ENCODE results near the gene CTSZ. TPM values are rescaled to one million over a fixed set of nuclear protein-coding genes. Genes with fewer than 3 reads are reported as not detected.

CTSZ gene
- total and polyA plus RNA-seq, 2 of the 8 experiments (the other 6 are each of a cell fraction or from before 2014, with no cell fraction given): 32.8 to 34.0 TPM

- TF ChIP-seq, protein P1, sequence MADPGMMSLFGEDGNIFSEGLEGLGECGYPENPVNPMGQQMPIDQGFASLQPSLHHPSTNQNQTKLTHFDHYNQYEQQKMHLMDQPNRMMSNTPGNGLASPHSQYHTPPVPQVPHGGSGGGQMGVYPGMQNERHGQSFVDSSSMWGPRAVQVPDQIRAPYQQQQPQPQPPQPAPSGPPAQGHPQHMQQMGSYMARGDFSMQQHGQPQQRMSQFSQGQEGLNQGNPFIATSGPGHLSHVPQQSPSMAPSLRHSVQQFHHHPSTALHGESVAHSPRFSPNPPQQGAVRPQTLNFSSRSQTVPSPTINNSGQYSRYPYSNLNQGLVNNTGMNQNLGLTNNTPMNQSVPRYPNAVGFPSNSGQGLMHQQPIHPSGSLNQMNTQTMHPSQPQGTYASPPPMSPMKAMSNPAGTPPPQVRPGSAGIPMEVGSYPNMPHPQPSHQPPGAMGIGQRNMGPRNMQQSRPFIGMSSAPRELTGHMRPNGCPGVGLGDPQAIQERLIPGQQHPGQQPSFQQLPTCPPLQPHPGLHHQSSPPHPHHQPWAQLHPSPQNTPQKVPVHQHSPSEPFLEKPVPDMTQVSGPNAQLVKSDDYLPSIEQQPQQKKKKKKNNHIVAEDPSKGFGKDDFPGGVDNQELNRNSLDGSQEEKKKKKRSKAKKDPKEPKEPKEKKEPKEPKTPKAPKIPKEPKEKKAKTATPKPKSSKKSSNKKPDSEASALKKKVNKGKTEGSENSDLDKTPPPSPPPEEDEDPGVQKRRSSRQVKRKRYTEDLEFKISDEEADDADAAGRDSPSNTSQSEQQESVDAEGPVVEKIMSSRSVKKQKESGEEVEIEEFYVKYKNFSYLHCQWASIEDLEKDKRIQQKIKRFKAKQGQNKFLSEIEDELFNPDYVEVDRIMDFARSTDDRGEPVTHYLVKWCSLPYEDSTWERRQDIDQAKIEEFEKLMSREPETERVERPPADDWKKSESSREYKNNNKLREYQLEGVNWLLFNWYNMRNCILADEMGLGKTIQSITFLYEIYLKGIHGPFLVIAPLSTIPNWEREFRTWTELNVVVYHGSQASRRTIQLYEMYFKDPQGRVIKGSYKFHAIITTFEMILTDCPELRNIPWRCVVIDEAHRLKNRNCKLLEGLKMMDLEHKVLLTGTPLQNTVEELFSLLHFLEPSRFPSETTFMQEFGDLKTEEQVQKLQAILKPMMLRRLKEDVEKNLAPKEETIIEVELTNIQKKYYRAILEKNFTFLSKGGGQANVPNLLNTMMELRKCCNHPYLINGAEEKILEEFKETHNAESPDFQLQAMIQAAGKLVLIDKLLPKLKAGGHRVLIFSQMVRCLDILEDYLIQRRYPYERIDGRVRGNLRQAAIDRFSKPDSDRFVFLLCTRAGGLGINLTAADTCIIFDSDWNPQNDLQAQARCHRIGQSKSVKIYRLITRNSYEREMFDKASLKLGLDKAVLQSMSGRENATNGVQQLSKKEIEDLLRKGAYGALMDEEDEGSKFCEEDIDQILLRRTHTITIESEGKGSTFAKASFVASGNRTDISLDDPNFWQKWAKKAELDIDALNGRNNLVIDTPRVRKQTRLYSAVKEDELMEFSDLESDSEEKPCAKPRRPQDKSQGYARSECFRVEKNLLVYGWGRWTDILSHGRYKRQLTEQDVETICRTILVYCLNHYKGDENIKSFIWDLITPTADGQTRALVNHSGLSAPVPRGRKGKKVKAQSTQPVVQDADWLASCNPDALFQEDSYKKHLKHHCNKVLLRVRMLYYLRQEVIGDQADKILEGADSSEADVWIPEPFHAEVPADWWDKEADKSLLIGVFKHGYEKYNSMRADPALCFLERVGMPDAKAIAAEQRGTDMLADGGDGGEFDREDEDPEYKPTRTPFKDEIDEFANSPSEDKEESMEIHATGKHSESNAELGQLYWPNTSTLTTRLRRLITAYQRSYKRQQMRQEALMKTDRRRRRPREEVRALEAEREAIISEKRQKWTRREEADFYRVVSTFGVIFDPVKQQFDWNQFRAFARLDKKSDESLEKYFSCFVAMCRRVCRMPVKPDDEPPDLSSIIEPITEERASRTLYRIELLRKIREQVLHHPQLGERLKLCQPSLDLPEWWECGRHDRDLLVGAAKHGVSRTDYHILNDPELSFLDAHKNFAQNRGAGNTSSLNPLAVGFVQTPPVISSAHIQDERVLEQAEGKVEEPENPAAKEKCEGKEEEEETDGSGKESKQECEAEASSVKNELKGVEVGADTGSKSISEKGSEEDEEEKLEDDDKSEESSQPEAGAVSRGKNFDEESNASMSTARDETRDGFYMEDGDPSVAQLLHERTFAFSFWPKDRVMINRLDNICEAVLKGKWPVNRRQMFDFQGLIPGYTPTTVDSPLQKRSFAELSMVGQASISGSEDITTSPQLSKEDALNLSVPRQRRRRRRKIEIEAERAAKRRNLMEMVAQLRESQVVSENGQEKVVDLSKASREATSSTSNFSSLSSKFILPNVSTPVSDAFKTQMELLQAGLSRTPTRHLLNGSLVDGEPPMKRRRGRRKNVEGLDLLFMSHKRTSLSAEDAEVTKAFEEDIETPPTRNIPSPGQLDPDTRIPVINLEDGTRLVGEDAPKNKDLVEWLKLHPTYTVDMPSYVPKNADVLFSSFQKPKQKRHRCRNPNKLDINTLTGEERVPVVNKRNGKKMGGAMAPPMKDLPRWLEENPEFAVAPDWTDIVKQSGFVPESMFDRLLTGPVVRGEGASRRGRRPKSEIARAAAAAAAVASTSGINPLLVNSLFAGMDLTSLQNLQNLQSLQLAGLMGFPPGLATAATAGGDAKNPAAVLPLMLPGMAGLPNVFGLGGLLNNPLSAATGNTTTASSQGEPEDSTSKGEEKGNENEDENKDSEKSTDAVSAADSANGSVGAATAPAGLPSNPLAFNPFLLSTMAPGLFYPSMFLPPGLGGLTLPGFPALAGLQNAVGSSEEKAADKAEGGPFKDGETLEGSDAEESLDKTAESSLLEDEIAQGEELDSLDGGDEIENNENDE (IDR thresholded peaks at IDR 0.05; ENCODE audit: insufficient replicate concordance, low read length): no peak
- TF ChIP-seq RNF2 (IDR thresholded peaks at IDR 0.05; ENCODE audit: borderline replicate concordance, low read depth, low read length, missing control alignments, poor library complexity, severe bottlenecking): no peak
- TF ChIP-seq GABPA (IDR thresholded peaks at IDR 0.05; ENCODE audit: borderline replicate concordance, insufficient read depth, low read length): no peak
- TF ChIP-seq SP1 (IDR thresholded peaks at IDR 0.05; ENCODE audit: low read depth, low read length): no peak
- no peak for TF ChIP-seq SP2 (IDR thresholded peaks at IDR 0.05; ENCODE audit: low read length)
Observed at GRCh38 chr20:58996226-58996611, 10.8 kb downstream of the CTSZ start (continued).

Data from H1 (cell line).